ENCODE measurements around the gene CSGALNACT2. TPM values are rescaled to one million over a fixed set of nuclear protein-coding genes. Genes with fewer than 3 reads are reported as not detected.

The CSGALNACT2 gene
- total RNA-seq, 1 experiment from 2014 or later: 10.2 TPM

DNA sequence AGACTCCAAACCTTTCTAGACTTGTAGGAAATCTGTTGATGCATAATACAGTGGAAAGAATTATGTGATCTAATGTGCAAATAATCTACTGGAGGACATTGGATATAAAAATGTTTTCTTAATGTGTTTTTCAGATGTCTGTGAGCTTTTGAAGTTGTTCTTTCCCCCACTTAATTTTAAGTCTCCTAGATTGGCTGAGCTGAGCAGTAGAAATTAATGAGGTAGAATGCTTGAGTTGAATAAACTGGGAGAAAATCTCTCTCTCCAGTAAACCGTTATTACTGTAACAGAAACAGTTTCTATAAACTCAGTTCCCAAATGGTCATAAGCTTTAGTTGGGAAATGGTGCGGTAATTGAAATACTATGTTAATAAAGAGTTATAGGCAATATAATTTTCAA, 15.7 kb downstream of the CSGALNACT2 start:
- Histone ChIP-seq H3K9me3 (peaks cover 4% of the 10 kb centered on the region; the same call in 1 of the 2 replicates), H3K27me3 (no peaks in the 10 kb centered on the region), H3K4me3 (no peak overlapping the region), H3K36me3 (no peaks in the 10 kb centered on the region)
- DNase-seq: no peak

DNA sequence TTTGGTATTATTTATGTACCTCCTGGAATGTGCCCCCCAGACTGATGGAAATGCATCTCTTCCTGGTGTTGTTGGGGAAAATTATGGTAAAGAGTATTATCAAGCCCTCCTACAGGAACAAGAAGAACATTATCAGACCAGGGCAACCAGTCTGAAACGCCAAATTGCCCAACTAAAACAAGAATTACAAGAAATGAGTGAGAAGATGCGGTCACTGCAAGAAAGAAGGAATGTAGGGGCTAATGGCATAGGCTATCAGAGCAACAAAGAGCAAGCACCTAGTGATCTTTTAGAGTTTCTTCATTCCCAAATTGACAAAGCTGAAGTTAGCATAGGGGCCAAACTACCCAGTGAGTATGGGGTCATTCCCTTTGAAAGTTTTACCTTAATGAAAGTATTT, 17.0 kb downstream of the CSGALNACT2 start:
- H3K36me3 ChIP-seq: no peaks in the 10 kb centered on the region
- no peak for DNase-seq
- no peaks in the 10 kb centered on the region for H3K27me3 ChIP-seq
- no peak overlapping the region for H3K4me3 ChIP-seq
- no peaks in the 10 kb centered on the region for H3K9me3 ChIP-seq

DNA sequence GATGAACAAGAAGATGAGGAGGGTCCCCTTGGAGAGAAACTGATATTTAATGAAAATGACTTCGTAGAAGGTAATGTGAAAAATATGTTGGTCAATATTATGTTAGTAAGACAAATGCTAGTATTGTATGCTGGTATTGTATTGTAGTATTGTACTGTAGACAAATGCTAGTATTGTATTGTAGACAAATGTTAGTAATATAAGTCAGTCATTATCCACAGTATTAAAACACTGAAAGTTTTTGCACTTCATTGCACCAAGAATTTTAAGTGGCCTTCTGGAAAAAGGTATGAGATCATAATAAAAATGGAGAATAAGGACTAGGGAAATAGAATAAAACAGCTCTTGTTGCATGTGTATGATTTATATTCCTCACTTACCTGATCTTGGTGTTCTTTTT, 17.5 kb downstream of the CSGALNACT2 start:
- Histone ChIP-seq H3K9me3 (no peaks in the 10 kb centered on the region), H3K36me3 (no peaks in the 10 kb centered on the region), H3K4me3 (no peak overlapping the region), H3K27me3 (no peaks in the 10 kb centered on the region)
- DNase-seq: no peak

DNA sequence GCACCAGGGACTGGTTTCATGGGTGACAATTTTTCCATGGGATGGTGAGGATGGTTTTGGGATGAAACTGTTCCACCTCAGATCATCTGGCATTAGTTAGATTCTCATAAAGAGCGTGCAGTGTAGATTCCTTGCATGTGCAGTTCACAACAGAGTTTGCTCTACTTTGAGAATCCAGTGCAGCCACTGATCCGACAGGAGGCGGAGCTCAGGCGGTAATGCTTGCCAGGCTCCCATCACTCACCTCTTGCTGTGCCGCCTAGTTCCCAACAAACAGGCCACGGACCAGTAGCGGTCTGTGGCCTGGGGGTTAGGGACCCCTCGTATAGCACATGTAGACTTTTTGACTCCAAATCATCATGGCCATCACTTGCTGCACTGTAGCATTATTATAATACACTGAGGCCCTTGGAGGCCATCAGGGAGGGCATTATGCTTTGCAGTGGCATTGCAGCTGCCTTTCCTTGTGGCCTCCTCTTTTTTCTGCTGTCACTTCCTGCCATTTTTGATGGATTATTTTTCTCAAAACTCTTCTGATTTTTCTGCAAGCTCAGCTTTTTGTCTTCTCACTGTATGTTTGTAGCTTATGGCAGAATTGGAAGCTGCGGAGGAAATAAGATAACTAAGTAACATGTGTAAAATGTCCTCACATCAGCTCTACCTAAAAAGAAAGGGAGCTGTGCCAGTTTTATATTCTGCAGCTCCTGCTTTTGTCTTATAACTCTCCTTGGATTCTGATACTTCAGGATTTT, 18.5 kb downstream of the CSGALNACT2 start:
- H3K27me3 ChIP-seq: no peaks in the 10 kb centered on the region
- H3K4me3 ChIP-seq: no peak overlapping the region
- DNase-seq: no peak
- H3K9me3 ChIP-seq: no peaks in the 10 kb centered on the region
- peaks cover 2% of the 10 kb centered on the region for H3K36me3 ChIP-seq

DNA sequence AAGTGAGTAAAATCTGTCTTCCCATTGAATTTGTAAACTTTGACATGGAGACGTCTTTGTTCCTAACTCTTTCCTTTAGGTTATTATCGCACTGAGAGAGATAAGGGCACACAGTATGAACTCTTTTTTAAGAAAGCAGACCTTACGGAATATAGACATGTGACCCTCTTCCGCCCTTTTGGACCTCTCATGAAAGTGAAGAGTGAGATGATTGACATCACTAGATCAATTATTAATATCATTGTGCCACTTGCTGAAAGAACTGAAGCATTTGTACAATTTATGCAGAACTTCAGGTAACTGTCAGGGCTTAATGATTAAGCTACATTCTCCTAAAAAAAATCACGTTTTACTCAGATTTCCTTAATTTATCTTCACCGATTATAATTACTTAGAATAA, 20.4 kb downstream of the CSGALNACT2 start:
- no peak overlapping the region for H3K4me3 ChIP-seq
- peaks cover 8% of the 10 kb centered on the region for H3K36me3 ChIP-seq
- H3K27me3 ChIP-seq: no peaks in the 10 kb centered on the region
- no peaks in the 10 kb centered on the region for H3K9me3 ChIP-seq
- DNase-seq: no peak

DNA sequence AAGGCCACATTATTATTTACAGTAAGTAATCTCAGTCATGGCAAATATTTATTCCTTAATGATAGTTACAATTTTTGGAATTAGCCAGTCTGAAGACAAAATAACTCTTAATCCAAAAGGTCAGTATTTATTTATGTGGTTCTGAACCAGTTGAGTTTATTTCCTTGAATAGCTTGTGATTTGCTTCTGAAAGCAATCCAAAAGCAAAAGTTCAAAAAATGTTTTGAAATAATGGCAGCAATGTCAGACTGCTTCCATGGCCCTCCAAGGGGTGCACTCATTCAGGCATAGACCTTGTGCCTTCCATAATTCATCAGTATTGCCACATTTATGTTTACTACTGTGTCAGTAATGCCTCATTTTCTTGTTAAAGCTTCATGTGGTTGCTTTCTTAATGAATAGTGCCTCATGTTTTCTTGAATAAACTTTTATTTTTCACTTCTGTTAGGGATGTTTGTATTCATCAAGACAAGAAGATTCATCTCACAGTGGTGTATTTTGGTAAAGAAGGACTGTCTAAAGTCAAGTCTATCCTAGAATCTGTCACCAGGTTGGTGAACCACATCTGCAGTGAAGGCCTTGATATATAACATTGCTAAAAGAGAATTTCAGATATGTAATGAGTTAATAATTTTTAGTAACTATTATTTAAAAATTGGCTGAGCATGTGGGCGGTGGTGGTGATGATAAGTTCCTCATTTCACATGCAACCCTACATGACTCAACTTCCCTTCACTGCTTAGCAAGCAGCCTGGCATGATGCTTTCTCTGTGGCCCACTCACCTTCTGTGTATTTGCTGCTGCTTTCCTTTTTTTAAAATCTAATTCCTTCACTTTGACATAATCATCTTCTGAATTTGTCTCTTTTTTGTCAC, 22.0 kb downstream of the CSGALNACT2 start:
- peaks cover 11% of the 10 kb centered on the region for H3K36me3 ChIP-seq
- H3K9me3 ChIP-seq: no peaks in the 10 kb centered on the region
- H3K27me3 ChIP-seq: no peaks in the 10 kb centered on the region
- peak; percentile 59 for DNase-seq
- no peak overlapping the region for H3K4me3 ChIP-seq

DNA sequence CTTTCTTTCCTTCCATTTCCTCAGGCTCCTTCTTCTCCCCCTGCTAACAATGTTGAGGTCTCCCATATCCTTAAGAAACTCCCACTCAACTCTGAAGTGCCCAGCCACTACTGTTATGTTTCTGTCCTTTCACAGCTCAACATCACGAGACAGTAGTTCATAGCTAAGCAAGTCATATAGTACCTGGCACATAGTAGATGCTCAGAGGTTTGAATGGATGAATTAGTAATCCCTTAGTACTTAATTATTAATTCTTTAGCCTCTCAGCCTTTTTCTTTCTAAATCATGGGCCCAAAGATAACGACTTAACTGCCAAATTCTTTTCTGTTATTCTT, 22.6 kb downstream of the CSGALNACT2 start:
- Histone ChIP-seq H3K36me3 (peaks cover 11% of the 10 kb centered on the region), H3K9me3 (no peaks in the 10 kb centered on the region), H3K27me3 (no peaks in the 10 kb centered on the region), H3K4me3 (no peak overlapping the region)
- DNase-seq: no peak

DNA sequence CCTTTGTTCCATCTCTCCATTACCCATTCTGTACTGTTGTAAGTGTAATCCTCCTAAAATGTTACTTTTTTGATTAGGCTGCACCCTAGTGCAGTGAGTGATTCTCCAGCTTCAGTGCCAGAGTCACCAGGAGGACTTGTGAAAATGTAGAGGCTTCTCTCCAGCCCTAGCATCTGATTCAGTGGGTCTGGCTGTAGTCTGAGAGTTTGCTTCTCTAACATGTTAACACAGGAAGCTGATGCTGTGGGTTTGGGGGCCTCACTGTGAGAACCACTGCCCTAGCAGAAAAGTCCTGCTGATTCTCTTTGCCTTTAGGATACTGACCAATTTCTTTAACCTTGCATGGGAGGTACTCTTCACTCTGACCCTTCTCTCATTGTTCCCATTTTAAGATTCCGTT, 24.4 kb downstream of the CSGALNACT2 start:
- peaks cover 17% of the 10 kb centered on the region for H3K36me3 ChIP-seq
- H3K4me3 ChIP-seq: no peak overlapping the region
- H3K9me3 ChIP-seq: no peaks in the 10 kb centered on the region
- DNase-seq: no peak
- no peaks in the 10 kb centered on the region for H3K27me3 ChIP-seq

DNA sequence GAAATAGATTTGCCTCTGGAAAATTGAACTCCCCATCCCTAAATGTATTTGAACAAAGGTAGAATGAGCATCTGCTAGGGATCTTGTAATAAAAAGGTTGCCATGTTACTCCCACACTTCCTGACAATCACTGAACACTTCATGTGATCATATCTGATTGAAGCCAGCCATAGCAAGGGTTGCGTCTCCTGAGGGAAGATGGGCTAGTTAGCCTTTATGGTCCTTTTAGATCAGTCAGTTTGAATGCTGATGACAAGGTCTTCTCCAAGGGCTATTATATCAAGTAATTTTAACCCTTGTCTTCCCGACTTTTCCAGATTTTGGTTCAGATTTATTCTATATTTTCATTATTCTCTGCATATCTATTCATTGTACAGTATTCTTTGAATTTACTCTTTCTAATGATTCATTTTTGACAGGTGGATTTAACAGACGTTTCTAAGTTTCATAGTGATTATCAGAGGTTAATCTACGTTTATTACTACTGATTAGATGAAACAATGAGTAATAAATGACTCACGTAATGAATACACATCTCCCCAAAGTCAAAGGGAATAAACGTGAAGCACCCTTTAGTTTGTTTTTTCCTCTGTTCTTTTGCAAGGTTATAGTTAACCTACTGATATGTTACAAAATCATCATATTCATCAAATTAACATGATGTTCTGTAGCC, 28.1 kb downstream of the CSGALNACT2 start:
- H3K9me3 ChIP-seq: no peaks in the 10 kb centered on the region
- H3K36me3 ChIP-seq: peaks cover 24% of the 10 kb centered on the region
- H3K27me3 ChIP-seq: no peaks in the 10 kb centered on the region
- DNase-seq: no peak
- no peak overlapping the region for H3K4me3 ChIP-seq

DNA sequence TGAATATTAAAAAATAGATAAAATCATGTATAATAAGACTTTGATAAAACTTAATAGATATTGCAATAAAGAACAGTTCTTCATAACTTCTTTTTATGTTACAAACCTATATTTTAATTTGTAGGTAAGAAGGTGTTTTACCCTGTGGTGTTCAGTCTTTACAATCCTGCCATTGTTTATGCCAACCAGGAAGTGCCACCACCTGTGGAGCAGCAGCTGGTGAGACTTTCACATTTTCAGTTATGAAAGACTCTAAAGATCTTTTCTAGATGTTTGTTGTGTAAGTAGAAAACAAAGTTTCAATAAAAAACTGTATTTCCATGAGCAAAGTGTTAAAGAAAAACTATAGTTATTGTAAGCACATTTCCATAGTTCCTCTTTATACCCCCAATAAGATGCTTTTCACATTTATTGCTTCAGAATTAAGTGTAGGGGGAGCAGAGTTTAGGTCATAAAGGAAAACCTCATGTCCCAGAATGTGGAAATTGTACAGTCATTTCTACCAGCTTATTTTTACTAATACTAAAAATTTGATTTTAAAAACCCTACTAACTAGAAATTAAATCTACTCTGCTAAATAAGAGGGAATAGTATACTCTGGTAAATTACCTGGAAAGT, 28.7 kb downstream of the CSGALNACT2 start:
- H3K27me3 ChIP-seq: no peaks in the 10 kb centered on the region
- DNase-seq: no peak
- no peaks in the 10 kb centered on the region for H3K9me3 ChIP-seq
- no peak overlapping the region for H3K4me3 ChIP-seq
- H3K36me3 ChIP-seq: peaks cover 25% of the 10 kb centered on the region

DNA sequence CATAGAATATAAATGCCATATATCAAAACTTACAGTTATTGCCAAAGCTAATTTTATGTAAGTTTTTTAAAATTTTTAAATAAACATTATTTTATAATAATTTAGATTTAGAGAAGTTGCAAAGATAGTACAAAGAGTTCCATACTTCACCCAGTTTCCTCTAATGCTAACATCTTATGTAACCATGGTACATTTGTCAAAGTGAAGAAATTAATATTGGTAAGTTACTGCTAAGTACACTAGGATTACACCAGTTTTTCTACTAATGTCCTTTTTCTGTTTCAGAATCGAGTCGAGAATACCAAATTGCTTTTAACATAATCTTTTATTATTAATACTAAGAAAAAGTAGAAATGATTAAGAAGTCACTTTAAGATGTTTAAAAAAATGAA, 29.2 kb downstream of the CSGALNACT2 start:
- DNase-seq: no peak
- peaks cover 27% of the 10 kb centered on the region for H3K36me3 ChIP-seq
- no peaks in the 10 kb centered on the region for H3K9me3 ChIP-seq
- no peak overlapping the region for H3K4me3 ChIP-seq
- no peaks in the 10 kb centered on the region for H3K27me3 ChIP-seq

DNA sequence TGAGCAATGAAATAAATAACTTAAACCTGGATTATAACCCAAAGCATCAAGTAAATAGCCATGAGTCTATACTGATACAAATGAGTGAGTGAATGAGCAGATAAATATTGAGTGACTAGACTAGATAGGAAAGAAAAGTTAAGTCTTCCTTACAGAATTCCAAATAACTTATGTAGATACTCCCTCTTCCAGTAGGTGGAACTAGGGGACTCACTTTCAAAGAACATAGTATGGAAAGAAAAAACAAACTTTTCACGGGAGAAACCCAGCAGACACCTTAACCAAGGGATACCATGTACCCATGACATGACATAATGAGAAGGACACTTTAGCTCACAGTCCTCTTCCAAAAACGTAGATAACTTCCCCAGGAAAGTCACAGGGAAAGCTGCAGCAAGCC, 32.2 kb downstream of the CSGALNACT2 start:
- no peak for DNase-seq
- Histone ChIP-seq H3K9me3 (no peaks in the 10 kb centered on the region), H3K36me3 (peaks cover 30% of the 10 kb centered on the region), H3K27me3 (no peaks in the 10 kb centered on the region), H3K4me3 (no peak overlapping the region)

DNA sequence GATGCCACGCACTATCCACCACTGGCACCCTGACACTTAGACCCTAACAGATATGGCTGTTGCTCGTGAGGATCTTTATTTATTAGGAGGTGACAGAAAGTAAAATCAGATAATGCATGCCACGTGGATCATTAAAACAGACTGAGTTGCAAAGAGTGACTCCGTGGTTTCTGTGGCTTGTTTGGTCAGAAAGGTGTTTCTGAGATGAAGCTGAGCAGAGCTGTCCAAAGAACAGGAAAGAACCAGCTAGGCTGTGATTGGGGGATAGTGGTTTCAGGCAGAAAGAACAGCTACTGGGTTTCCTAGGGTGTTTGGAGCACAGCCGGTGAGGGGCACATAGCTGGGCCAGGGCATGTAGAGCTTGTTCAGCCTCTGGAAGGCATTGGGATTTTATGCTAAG, 34.4 kb downstream of the CSGALNACT2 start:
- Histone ChIP-seq H3K4me3 (no peak overlapping the region), H3K9me3 (no peaks in the 10 kb centered on the region), H3K36me3 (peaks cover 41% of the 10 kb centered on the region), H3K27me3 (no peaks in the 10 kb centered on the region)
- no peak for DNase-seq

DNA sequence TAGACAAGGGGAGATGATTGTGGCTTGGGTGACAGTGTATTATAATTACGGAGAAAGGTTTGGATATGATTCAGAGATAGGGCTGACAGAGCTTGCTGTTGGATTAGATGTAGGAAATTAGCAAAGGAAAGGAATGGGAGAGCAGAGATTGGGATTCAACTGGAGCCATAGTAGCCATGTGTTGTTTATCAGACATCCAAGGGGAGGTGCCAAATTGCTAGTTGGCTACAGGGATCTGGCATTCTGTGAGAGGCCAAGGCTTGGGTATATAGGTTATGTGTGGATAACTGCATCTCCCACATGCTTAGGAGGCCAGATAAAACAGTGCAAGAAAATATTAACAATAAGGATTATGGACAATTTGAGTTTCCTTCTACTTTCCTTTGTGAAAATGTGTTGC, 34.9 kb downstream of the CSGALNACT2 start:
- Histone ChIP-seq H3K36me3 (peaks cover 46% of the 10 kb centered on the region), H3K9me3 (no peaks in the 10 kb centered on the region), H3K27me3 (no peaks in the 10 kb centered on the region), H3K4me3 (no peak overlapping the region)
- DNase-seq: no peak

DNA sequence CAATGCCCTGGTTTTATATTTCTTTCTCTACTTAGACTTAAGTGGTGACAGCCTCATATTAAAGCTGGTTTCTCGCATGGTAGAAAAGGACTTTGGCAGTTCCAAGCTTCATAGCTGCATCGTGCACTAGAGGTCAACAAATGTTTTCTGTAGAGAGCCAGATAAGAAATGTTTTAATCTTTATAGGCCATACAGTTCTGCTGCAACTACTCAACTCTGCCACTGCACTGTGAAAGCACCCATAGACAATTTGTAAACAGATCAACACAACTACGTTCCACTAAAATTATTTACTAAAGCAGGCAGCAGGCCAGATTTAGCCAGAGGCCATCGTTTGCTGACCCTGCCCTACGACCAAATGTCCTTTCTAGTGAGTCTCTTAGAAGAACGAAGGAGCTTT, 36.7 kb downstream of the CSGALNACT2 start:
- DNase-seq: no peak
- Histone ChIP-seq H3K36me3 (peaks cover 50% of the 10 kb centered on the region), H3K27me3 (no peaks in the 10 kb centered on the region), H3K9me3 (no peaks in the 10 kb centered on the region), H3K4me3 (no peak overlapping the region)

DNA sequence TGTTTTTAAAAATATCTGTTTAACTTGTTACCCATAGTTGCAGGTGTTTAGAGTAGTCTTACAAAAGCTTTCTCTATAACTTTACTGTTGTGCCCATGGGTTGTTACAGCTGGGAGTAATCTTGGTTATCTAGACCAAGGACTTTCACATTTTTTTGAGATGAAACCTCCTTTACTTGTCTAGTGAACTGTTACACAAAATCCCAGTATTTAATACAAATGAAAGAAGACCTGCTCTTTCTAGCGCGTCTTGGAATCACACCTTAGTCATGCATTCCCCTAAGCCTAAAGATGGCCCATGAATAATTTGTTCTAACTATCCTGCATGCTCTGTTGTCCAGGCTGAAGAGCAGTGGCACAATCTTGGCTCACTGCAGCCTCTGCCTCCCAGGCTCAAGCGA, 38.0 kb downstream of the CSGALNACT2 start:
- Histone ChIP-seq H3K36me3 (peaks cover 52% of the 10 kb centered on the region), H3K27me3 (no peaks in the 10 kb centered on the region), H3K9me3 (no peaks in the 10 kb centered on the region), H3K4me3 (no peak overlapping the region)
- DNase-seq: no peak

DNA sequence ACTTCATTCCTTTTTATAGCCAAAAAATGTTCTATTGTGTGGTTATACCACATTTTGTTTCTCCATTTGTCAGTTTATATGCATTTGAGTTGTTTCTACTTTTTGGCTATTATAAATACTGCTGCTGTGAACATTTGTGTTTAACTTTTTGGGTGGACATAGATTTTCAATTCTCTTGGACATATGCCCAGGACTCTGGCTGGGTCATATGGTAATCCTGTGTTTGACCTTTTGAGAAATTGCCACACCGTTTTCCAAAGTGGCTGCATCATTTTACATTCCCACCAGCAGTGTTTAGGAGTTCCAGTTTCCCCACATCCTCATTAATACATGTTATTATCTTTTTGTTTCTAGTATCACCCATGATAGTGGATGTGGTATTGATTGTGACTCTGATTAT, 39.4 kb downstream of the CSGALNACT2 start:
- no peak for DNase-seq
- no peak overlapping the region for H3K4me3 ChIP-seq
- H3K27me3 ChIP-seq: no peaks in the 10 kb centered on the region
- H3K36me3 ChIP-seq: peaks cover 43% of the 10 kb centered on the region
- H3K9me3 ChIP-seq: no peaks in the 10 kb centered on the region
